ENCODE data around the gene VN1R2.

- TF ChIP-seq CTCF (conservative IDR thresholded peaks at IDR 0.05; ENCODE audit: low read length), result no peak
- TF ChIP-seq EZH2phosphoT487 (IDR thresholded peaks at IDR 0.05; ENCODE audit: borderline replicate concordance), result no peak
Observed at GRCh38 chr19:53294786-53295441, 36.8 kb downstream of the VN1R2 start.
